ENCODE measurements around the gene METTL22. TPM values are rescaled to one million over a fixed set of nuclear protein-coding genes. Genes with fewer than 3 reads are reported as not detected.

METTL22 gene
- total RNA-seq, 1 donor from 2014 or later, result 40.0 TPM

DNA sequence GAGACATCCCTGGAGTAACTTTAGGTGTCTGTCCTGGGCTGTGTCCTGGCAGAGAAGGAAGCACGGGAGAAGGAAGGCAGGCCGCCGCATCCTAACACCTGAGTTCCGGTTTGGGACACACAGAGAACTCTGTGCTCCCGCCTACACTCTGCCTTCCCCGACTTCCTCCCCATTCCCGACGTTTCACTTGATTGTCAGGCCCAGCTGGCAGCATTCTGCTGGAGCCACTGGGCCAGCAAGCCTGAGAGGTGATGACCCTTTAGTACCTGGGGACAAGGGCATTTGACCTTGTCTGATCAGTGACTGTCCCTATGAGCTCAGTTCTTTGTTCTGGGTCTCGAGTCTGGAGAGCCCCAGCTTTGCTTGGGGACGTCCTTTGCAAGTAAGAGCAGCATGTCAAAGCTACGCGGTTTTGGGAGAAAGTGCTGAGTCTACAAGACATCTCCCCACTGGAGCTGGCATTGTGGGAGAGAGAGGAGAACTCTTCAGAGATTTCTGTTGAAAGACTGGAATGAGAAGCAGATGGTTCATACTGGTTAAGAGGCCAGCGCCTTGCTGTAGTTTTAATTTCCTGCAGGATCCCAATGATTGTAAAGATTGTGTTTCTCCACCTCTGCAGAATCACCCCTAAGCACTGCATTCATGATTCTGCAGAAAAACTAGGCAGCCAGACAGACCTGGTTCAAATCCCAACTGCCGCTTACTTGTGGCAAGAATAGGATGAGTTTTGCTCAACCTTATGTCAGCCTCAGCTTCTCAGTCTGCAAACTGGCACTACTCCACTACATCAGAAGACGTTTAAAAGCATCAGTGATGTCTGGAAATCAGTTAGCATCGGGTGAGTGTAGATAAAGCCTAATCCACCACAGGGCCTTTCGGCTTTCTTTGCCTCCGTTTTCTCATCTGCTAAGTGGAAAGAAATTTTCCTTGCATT lies 73.6 kb downstream of the METTL22 start:
- intact Hi-C loops (cut with DNase I), result no loop called here
- TF ChIP-seq POLR2AphosphoS5 (IDR thresholded peaks at IDR 0.05; ENCODE audit: insufficient read depth in 1 of 2, low read depth in 1 of 2) (no peak), POLR2A (IDR thresholded peaks at IDR 0.05) (no peak)
- TF ChIP-seq, protein P1, sequence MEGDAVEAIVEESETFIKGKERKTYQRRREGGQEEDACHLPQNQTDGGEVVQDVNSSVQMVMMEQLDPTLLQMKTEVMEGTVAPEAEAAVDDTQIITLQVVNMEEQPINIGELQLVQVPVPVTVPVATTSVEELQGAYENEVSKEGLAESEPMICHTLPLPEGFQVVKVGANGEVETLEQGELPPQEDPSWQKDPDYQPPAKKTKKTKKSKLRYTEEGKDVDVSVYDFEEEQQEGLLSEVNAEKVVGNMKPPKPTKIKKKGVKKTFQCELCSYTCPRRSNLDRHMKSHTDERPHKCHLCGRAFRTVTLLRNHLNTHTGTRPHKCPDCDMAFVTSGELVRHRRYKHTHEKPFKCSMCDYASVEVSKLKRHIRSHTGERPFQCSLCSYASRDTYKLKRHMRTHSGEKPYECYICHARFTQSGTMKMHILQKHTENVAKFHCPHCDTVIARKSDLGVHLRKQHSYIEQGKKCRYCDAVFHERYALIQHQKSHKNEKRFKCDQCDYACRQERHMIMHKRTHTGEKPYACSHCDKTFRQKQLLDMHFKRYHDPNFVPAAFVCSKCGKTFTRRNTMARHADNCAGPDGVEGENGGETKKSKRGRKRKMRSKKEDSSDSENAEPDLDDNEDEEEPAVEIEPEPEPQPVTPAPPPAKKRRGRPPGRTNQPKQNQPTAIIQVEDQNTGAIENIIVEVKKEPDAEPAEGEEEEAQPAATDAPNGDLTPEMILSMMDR (IDR thresholded peaks at IDR 0.05), result no peak
- H3K27ac ChIP-seq, result no peak overlapping the region
- H3K4me3 ChIP-seq, result no peak overlapping the region
- H3K9me3 ChIP-seq, result peaks cover under 1% of the 10 kb centered on the region
- no peaks in the 10 kb centered on the region for H3K27me3 ChIP-seq
- no peaks in the 10 kb centered on the region for H3K4me1 ChIP-seq
- no peak for DNase-seq (ENCODE audit: extremely low spot score in 2 of 2)
- no peaks in the 10 kb centered on the region for H3K36me3 ChIP-seq

DNA sequence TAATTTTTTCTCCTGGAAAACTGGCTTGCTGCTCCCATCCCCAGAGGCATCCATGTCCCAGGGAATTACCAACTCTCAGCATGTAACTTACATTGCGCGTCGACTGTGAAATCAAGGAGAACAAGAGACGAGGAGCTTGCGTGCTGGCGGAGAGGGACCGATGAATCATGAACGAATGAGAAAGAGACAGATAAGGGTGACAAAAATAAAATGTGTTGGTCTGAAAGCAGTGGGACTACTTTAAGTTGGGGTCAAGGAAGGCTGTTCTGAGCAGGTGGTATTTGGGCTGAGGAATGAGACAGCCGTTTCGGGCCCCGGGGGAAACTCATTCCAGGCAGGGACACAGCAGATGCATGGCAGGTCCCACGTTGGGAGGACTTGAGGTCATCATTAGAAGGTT lies 75.4 kb downstream of the METTL22 start:
- no peak for DNase-seq (ENCODE audit: extremely low spot score in 2 of 2)
- Histone ChIP-seq H3K27me3 (no peaks in the 10 kb centered on the region), H3K9me3 (no peaks in the 10 kb centered on the region), H3K4me3 (no peak overlapping the region), H3K36me3 (no peaks in the 10 kb centered on the region), H3K4me1 (no peaks in the 10 kb centered on the region), H3K27ac (no peak overlapping the region)
- intact Hi-C loops (cut with DNase I), result no loop called here
- TF ChIP-seq POLR2A (IDR thresholded peaks at IDR 0.05) (no peak), POLR2AphosphoS5 (IDR thresholded peaks at IDR 0.05; ENCODE audit: insufficient read depth in 1 of 2, low read depth in 1 of 2) (no peak)
- TF ChIP-seq, protein P1 (IDR thresholded peaks at IDR 0.05), result no peak

DNA sequence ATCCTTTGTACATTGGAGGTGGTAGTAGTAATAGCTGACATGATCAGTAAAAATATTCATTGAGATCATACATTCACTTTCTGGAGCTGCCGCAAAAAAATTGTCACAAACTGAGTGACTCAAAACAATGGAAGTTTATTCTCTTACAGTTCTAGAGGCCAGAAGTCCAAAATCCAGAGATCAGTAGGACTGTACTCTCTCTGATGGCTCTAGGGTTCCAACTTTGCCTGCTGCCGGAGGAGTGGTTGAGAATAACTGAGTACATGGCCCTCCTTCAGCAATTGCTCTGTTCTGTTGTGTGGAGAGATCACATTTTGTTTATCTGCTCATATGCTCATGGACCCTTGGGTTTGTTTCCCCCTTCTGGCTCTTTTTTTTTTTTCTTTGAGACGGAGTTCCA lies 76.5 kb downstream of the METTL22 start:
- no peaks in the 10 kb centered on the region for H3K27me3 ChIP-seq
- no peaks in the 10 kb centered on the region for H3K4me1 ChIP-seq
- intact Hi-C loops (cut with DNase I), result no loop called here
- no peak for DNase-seq (ENCODE audit: extremely low spot score in 2 of 2)
- H3K36me3 ChIP-seq, result no peaks in the 10 kb centered on the region
- H3K4me3 ChIP-seq, result no peak overlapping the region
- H3K9me3 ChIP-seq, result no peaks in the 10 kb centered on the region
- no peak overlapping the region for H3K27ac ChIP-seq
- TF ChIP-seq, protein P1 (IDR thresholded peaks at IDR 0.05), result no peak
- TF ChIP-seq POLR2AphosphoS5 (IDR thresholded peaks at IDR 0.05; ENCODE audit: insufficient read depth in 1 of 2, low read depth in 1 of 2), result no peak
- TF ChIP-seq POLR2A (IDR thresholded peaks at IDR 0.05), result no peak

Small RNA genes within 50 kb of the gene (small RNA-seq; reads per million reads assigned to genes)
- gene RN7SL743P, result not detected

Other genes with a start within 250 kb of the METTL22 start
- gene TMEM114, start 31.2 kb upstream of the METTL22 start, total RNA-seq, result not detected
- 3.9 TPM for gene ABAT, start 52.9 kb downstream of the METTL22 start, total RNA-seq
- 2.9 TPM for gene TMEM186, start 175.9 kb downstream of the METTL22 start, total RNA-seq
- gene PMM2, start 176.1 kb downstream of the METTL22 start, total RNA-seq, result 21.4 TPM
- 125 TPM for gene CARHSP1, start 247.3 kb downstream of the METTL22 start, total RNA-seq

Measured in vagina (tissue), 2 donors.